22Rv1 (cell line): ENCODE measurements around the gene ST3GAL5.
"Not testable (repeated sequence)": the region's sequence is repeated elsewhere in the genome, so short reads cannot be mapped to it uniquely, and the experiment has no call there.

ENCODE experiments used
- H3K27ac ChIP-seq: fragments of 450-650 bp; 2 replicates; pipeline ENCODE4 v1.5.1; 2017
- ZFX ChIP-seq: fragments of 450-650 bp; IDR thresholded peaks from 2 replicates; pipeline ENCODE4 v1.6.1; 2017; ENCODE audit warnings: antibody characterized with exemption, borderline replicate concordance
- TF ChIP-seq, protein P1 (sequence below): fragments of 450-650 bp; IDR thresholded peaks from 2 replicates; pipeline ENCODE4 v1.5.1; 2017; ENCODE audit warnings: mild to moderate bottlenecking

The ST3GAL5 gene

DNA sequence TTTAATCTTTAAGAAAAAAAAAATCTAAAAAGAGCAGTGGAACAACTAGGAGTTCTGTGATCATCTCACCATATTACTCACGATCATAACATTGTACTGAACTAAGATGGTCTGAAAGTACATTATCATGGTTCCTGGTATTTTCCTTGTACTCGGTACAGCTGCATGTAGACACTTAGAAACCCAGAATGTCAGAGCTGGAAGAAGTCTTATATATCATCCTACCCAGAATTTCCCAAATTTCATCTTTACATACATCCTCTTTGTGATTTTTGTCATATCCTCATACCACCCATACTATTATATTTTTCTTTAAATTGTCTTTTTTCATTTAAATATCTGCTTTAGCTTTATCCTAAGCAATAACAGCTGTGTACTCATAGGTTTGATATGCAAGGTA, 12.4 kb upstream of the ST3GAL5 start:
- H3K27ac ChIP-seq: no peak overlapping the region
- TF ChIP-seq ZFX: no peak
- TF ChIP-seq, protein P1, sequence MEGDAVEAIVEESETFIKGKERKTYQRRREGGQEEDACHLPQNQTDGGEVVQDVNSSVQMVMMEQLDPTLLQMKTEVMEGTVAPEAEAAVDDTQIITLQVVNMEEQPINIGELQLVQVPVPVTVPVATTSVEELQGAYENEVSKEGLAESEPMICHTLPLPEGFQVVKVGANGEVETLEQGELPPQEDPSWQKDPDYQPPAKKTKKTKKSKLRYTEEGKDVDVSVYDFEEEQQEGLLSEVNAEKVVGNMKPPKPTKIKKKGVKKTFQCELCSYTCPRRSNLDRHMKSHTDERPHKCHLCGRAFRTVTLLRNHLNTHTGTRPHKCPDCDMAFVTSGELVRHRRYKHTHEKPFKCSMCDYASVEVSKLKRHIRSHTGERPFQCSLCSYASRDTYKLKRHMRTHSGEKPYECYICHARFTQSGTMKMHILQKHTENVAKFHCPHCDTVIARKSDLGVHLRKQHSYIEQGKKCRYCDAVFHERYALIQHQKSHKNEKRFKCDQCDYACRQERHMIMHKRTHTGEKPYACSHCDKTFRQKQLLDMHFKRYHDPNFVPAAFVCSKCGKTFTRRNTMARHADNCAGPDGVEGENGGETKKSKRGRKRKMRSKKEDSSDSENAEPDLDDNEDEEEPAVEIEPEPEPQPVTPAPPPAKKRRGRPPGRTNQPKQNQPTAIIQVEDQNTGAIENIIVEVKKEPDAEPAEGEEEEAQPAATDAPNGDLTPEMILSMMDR: no peak

DNA sequence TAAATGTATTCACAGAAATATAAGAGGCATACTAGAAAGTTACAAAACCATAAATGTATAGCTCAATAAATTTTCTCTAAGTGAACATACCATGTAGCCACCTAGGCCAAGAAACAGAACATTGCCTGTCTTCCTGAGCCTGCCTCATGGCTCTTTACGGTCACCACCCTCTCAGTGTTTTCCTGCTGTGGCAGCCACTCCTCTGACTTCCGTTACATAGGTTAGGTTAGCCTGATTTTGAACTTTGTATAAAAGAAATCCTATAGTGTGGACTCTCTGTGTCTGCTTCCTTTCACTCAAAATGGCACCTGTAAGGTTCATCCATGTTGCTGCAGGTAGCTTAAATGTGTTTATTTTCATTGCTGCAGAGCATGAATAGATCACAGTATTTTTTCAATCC, 11.6 kb upstream of the ST3GAL5 start:
- no peak overlapping the region for H3K27ac ChIP-seq
- no peak for TF ChIP-seq ZFX

DNA sequence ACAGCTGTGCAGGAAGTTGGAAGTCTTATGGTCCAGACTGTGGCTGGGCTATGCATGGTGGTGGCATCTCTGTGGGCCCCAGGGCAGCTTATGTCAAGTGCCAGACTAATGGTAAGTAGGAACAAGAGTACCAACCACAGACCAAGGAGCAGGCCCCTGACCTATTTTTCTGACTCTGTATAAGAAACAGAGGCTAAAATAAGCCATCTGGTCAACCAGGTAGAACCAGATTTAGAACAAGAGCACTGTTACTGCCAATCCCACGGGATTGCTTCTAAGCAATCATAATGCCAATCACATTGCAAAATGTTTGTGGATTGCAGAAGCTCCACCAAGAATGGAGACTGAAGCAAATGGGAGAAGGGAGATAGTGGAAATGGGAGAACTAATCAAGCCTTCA, 11.1 kb upstream of the ST3GAL5 start:
- H3K27ac ChIP-seq: no peak overlapping the region
- TF ChIP-seq ZFX: no peak
- TF ChIP-seq, protein P1: no peak

DNA sequence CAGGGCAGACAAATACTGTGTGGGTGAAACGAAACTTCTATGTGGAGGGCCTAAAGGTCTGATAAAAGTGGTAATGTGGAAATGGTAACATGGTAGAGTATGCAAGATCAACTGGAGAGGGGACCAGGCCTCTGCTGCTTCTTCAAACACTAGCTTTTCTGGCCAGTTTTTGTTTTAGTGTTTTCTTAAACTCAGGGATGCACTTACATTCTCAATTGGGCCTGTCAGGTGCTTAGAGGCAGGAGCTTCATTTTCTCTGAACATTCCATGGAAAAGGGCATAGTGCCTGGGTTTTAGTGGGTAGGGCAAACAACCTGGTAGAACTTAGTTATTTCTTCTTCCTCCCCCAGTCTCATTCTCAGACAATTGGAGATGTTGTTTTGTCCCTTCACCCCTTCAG, 10.5 kb upstream of the ST3GAL5 start:
- no peak overlapping the region for H3K27ac ChIP-seq
- TF ChIP-seq, protein P1: no peak
- no peak for TF ChIP-seq ZFX

DNA sequence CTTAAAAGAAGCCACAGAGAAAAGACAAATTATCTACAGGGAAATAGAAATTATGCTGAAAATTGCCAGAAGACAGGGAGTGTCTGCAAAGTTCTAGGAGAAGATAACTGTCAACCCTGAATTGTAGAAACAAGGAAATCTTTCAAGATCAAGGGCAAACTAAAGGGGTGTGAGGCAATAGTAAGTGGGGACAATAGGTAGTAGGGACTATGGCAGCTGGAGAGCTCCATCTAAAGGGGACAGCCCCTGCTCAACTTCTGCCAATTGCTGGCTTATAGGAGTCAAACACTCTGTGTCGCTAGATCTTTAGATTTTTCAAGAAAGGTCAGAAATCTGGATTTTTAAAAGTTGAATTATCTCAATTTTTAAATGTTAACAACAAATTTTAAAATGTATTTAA, 10.1 kb upstream of the ST3GAL5 start:
- no peak overlapping the region for H3K27ac ChIP-seq
- TF ChIP-seq ZFX: no peak
- TF ChIP-seq, protein P1: no peak

DNA sequence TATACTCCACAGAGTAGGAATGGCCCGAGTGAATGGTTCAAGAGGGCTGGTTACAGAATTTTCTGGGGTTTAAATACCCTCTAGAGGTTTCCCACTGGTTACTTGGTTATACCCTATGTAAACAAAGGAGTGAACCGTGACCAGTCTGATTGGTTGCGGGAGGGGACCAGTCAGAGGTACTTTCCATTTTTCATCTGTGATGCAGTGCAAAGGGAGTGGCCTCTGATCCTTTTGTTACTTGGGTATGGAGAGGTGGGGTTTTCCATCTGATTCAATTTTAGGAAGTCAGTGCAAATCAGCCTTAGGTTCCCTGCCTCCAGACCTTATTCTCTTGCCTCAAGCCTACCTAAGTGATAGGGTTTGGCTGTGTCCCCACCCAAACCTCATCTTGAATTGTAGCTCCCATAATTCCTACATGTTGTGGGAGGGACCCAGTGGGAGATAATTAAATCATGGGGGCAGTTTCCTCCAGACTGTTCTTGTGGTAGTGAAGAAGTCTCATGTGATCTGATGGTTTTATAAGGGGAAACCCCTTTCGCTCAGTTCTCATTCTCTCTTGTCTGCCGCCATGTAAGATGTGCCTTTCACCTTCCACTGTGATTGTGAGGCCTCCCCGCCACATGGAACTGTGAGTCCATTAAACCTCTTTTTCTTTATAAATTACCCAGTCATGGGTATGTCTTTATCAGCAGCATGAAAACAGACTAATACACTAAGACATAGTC, 5.9 kb upstream of the ST3GAL5 start:
- H3K27ac ChIP-seq: not testable (repeated sequence)

DNA sequence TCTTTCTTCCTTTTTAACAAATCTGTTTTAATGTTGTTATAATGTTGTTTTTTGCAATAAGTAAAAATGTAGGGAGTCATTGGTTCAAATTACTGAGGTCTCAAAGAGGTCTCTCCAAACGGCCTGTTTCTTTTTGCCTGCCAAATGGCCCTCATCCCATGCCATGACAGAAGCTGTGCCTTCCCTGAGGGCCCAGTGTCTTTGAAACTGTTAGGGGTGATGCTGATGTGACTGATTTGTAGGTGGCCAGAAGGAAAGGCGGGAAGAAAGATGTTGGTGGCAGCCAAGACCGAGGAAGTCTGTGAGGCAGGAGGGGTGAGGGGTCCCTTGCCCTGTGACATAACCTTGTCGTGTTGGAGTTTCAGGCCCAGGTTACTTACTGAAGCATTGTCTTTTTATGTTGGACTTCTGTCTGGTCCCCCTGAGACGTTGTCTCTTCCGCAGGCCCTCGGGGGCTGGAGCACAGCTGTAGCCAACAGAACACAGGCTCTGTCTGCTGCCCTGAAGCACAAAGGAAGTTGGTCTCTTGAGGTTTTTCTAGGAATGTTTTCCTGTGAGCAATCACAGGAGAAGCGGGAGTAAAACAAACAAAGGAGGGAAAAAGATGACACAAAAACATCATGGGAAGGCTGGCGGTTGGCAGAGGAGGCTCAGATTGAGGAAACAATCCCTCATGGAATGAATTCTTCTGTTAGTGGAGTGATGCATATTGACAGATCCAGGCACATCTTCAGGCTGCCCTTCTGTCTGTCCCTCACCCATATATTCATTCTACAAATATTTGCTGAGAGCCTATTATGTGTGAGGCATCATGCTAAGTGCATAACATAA, 4.9 kb upstream of the ST3GAL5 start:
- TF ChIP-seq ZFX: no peak
- TF ChIP-seq, protein P1: no peak
- H3K27ac ChIP-seq: no peak overlapping the region

DNA sequence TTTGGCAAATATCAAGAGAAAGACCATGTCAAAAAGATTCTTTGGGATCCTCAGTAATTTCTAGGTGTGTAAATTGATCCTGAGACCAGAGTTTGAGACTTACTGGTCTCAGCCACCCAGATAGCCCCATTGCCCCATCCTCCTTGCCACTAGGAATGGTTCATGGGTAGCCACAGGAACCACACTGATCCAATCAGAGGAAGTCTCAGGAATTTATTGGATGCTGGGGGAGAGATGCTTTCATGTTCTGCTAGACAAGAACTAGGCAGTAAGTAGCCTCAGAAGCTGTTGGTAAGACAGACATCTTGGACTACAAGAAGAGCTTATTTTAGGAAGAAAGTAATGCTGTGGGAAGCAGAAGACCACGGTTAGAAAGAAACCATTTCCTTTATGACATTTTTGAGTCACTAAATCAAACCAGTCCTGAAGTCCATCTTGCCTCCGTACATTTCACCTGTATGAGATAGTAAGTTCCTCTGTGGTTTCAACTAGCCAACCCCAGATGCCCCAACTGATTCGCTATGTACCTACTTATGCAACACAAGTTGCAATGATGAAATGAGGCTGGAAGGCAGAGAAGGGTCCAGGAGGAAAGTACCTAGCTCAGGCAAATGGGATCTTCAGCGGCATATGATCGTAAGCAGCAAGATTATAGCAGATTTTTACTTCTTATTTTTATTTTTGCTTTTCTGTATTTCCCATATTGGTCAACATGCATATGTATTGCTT, 3.6 kb upstream of the ST3GAL5 start:
- no peak overlapping the region for H3K27ac ChIP-seq
- TF ChIP-seq, protein P1: no peak
- no peak for TF ChIP-seq ZFX
